Measurements from ENCODE around the gene TPPP.

Gene TPPP

GRCh38 chr5:675871-676698, 17.1 kb downstream of the TPPP start:
- no peak for DNase-seq (ENCODE audit: extremely low read depth, low read depth)
- no peak for TF ChIP-seq CTCF (IDR thresholded peaks at IDR 0.05; ENCODE audit: low read depth, low read length)

- no peak for DNase-seq (ENCODE audit: extremely low read depth, low read depth)
Observed at GRCh38 chr5:675111-675870, 17.9 kb downstream of the TPPP start.

GRCh38 chr5:674630-675011, 18.5 kb downstream of the TPPP start:
- no peak for TF ChIP-seq CTCF (IDR thresholded peaks at IDR 0.05; ENCODE audit: low read depth, low read length)
- no peak for DNase-seq (ENCODE audit: extremely low read depth, low read depth)

More at GRCh38 chr5:675111-675870, 17.9 kb downstream of the TPPP start:
- no peak for TF ChIP-seq CTCF (IDR thresholded peaks at IDR 0.05; ENCODE audit: low read depth, low read length)

GRCh38 chr5:673831-674629, 19.1 kb downstream of the TPPP start:
- no peak for DNase-seq (ENCODE audit: extremely low read depth, low read depth)
- no peak for TF ChIP-seq CTCF (IDR thresholded peaks at IDR 0.05; ENCODE audit: low read depth, low read length)

- no peak for TF ChIP-seq CTCF (IDR thresholded peaks at IDR 0.05; ENCODE audit: low read depth, low read length)
- DNase-seq (ENCODE audit: extremely low read depth, low read depth) = no peak
Observed at GRCh38 chr5:673161-673830, 19.9 kb downstream of the TPPP start.

- no peak for TF ChIP-seq CTCF (IDR thresholded peaks at IDR 0.05; ENCODE audit: low read depth, low read length)
- DNase-seq (ENCODE audit: extremely low read depth, low read depth) = peak; percentile 40
Observed at GRCh38 chr5:672329-673160, 20.6 kb downstream of the TPPP start.

Data from AG09319 (cell line).